Esophagus mucosa (tissue), 1 donor: ENCODE measurements around the gene SRRM2. TPM values are rescaled to one million over a fixed set of nuclear protein-coding genes. Genes with fewer than 3 reads are reported as not detected.

Source experiments
- ATAC-seq: fragments of 200-7000 bp; cut with Tn5 transposase; one replicate; pipeline ENCODE4 v1.9.1; 2020
- total RNA-seq: library from RNA; stranded (reverse); gene quantifications from one replicate; pipeline ENCODE4 v1.2.4, GENCODE V29; 2023
- donor health status: DM: yes; HTN: yes; CAD: no.

Gene SRRM2
- total RNA-seq, result 280 TPM

DNA sequence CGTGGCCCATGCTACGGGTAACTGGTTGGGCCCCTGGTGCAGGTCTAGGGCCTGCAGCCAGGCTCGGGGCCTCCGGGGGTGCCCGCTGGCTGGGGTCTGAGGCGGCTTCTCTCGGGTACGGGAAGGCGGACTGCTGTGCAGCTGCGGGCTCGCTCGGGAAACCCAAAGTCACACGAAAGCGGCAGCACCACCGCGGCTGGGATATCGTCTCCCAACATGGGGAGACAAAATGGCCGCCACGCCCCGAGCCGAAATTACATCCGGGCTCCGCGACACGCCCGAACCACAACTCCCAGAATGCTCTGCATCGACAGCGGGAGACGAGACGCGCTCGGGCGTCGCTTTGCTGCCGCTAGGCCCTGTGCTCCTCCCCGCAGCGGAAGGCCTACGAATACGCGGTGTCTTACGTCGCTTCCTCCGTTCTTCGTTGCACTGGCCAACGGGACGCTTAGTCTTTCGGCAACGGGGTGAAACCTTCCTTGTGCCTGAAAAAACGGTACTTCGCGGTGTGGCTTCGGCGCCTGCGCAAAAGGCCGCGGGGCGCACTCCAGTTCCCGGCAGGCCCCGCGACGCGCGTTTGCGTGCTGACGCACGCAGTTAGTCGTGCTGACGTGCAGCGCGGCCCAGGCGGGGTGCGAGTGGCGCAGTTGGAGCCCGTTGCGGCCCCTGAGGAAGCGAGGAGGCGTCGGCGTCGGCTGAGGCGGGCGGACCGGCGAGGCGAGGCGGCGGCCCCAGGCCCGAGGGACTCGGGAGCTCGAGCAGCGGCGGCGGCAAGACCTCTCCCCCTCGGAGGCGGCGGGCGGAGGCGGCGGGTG is at the start of gene SRRM2:
SRRM2 (plus strand) TSS at position 604 of the 815 bp plus-strand sequence. CDS start 3,727 bp downstream, outside the sequence.
- ATAC-seq, result peak; percentile 92

DNA sequence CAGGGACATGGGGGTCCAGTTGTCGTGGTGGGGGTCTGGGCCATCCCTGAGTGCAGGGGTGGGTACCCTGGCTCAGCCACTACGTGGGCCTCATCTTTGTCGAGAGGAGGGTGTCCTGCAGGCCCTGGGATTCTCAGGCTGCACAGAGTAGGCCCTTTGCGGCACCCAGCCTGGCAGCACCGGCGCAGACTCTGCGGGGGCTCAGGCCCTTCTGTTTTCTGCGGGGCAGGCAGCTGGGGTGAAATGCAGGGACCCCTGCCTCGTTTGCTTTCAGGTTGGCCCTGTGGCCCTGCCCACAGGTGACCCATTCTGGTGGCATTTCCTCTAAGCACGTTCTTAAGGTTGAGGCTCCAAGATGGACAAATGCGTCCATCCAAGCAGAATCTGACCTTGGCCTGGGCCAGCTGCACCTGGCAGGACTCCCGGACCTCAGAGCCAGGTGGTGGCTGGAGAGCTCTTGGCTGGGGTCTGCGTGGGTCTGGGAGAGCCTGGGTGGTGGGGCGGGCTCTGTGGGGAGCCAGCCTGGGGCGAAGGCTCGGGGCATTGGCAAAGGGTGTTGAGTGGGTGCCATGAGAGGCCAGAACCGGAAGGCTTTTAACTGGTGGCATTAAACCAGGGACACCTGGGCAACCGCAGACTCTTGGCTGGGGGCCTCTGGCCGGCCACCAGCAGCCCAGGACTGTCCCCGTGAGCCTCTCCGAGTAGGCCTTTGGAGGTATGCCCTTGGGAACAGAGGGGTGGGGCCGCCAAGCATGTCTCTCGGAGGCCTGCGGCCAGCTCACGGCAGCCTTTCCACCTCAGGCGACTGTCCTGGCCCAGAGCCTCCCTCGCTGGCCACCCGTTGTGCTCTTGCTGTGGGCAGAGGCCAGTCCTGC is 49.3 kb upstream of the SRRM2 start:
- no peak for ATAC-seq

DNA sequence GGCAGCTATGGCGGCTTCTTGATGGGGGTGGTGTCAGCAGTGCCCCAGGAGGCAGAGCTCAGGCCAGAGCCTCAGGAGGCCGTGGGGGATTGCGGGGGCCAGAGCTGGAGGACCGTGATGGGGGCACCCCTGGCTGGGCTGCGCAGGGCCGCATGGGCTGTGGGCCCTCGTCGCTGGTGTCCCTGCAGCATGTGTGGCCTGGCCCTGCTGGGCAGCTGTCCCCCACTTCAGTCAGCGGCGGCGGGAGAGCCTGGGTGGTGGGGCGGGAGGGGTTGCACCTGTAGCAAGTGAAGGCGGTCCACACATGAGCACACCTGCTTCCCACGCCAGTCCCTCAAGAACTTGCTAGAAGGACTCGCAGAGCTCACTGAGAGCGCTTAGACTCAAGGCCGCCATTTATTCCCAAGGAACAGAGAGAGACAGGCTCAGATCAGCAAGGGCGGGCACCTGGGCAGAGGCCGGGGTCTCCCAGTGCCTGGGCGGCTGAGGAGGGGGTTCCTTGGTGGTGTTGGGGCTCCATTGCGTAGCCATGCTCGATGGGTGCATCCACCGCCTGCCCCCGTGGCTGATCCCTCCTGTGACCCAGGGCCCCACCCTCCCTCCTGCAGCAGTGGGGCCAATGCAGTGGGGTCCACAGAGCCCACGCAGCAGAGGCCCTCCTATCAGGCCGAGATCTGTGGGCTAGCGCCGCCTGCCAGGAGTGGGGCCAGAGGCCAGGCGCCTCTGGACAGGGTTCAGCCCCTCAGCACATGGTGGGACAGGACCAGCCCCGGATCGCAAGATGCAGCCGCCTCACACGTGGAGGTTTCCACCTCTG is 48.1 kb upstream of the SRRM2 start:
- no peak for ATAC-seq

DNA sequence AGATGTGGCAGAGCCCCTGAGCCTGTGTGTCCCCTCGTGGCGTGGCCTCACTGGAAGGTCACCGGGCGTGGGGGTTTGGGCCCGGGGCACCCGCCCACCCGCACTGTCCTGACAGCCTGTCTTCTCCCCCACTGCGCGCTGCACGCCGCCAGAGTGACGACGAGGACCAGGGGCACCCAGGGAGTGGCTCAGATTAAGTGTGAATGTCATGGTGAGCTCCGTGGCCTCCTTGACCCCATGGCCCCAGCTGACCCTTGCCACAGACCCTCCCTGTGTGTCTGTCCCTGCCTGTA is 47.5 kb upstream of the SRRM2 start:
- no peak for ATAC-seq

DNA sequence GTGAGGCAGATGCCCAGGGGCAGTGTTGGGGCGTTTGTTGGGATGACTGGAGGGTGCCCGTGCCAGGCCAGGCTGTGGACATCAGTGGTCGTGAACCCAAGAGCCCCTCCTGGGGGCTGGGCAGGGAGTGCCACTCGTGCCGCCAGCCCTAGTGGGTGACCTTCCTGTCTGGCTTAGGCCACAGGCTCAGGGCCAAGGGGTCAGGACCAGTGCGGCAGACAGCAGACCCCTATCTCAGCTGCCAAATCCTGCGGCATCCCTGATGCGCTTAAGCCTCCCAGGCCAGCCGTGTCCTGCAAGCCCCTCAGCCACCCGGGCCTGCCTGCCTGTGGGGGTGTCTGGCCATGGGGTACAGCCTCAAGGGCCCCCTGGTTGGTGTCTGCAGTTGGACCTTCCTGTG is 47.1 kb upstream of the SRRM2 start:
- no peak for ATAC-seq

DNA sequence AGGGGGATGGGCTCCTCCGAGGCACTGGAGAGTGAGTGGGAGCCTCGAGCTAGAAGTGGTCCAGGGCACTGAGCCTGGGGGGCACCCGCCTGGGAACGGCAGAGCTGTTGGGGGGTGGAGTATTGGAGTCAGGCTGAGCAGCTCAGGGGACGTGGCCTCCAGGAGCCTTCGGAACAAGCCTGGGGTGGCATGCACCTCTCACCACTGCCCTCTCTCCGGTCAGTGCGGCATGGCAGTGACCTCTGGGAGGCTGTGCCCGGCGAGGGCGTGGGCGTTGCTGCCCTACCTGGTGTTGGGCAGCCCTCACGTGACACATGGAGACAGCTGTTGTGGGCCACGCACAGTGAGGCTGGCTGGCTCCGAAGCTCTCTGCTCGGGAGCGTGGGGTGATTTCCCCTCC is 46.4 kb upstream of the SRRM2 start:
- ATAC-seq, result no peak

DNA sequence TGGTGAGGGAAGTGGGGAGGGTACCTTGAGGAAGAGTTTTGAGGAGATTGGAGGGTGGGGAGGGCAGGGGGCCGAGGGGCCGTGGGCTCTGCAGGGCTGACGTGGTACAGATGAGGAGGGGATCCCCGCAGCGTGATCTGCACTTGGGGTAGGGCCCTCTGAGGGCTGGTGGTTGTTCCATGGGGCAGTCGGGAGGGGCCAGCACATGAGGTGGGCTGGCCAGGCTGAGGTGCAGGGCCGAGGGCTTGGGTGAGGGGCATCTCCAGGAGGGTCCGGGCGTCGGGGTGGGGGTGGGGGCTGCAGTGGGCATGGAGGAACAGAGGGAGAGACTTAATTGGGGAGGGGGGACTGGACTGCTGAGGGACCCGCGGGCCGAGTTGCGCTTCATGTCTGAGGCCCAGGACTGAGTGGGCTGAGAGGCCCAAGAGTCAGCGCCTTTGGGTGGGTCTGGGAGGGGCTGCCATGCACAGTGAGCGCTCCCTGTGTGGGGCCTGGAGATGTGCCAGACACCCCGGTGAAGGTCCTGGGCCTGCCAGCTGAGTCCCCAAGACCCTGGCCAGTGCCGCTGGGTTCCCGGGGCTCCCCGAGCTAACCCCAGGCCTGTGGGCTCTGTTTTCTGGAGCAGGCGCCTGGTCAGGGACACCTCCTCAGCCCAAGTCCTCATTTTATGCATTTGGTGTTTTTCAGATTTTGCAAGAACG is 45.7 kb upstream of the SRRM2 start:
- ATAC-seq, result no peak

DNA sequence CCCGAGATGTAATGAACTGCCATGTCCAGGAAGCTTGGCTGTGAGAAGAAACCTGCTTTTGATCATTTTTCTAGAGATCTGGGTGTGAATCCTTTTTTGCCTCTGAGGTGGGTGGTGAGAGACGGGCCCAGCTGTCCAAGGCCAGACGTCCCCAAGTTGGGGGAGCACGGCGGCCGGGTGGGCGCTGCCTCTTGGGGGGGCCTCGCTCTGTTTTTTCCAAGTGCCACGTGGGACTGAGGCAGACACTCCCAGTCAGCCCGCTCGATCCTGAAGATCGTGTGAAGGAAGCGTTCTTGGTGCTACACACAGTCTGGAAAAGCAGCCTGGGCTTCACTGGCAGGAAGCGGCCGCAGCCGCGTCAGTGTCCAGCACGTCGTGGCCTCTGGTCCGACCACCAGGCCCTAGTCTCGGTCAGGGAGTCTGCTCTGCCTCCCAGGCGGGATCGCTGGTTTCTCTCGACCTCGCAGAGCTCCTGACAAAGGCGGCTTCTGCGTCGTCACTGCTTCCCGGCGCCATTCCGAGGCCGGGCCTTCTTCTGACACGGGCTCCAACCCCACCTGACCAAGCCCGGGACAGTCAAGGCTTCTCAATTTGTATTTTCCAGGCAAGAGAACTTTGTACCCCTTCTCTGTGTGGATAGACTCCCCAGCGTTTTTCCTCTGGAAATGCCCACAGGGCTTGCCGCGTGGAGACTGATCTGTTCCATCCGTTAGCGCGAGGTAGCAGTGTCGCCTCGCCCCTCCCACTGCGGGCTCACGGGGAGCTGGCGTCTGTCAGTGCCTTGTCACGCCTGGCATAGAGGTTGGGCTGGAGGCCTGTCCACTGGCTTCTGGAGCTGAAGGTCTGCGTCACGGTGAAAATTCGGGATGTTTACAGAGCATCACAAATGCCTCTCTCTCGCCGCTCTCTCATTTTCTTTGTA is 44.8 kb upstream of the SRRM2 start:
- ATAC-seq, result no peak

DNA sequence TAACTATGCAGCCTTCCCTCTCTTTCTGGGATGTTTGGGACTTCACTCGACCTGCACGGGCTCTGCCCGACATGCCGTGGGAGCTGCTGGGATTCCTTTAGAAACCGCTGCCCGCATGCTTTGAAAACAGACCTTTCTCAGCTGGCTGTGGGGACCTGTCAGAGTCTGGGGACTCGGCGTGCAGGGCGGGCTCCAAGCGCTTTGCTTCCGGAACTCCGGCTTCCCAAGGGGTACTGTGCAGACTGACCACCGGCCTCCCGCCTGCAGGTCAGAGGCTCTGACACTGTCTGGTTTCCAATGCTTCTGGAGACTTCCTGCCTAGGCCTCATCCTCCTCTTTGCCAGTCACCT is 44.2 kb upstream of the SRRM2 start:
- ATAC-seq, result no peak

DNA sequence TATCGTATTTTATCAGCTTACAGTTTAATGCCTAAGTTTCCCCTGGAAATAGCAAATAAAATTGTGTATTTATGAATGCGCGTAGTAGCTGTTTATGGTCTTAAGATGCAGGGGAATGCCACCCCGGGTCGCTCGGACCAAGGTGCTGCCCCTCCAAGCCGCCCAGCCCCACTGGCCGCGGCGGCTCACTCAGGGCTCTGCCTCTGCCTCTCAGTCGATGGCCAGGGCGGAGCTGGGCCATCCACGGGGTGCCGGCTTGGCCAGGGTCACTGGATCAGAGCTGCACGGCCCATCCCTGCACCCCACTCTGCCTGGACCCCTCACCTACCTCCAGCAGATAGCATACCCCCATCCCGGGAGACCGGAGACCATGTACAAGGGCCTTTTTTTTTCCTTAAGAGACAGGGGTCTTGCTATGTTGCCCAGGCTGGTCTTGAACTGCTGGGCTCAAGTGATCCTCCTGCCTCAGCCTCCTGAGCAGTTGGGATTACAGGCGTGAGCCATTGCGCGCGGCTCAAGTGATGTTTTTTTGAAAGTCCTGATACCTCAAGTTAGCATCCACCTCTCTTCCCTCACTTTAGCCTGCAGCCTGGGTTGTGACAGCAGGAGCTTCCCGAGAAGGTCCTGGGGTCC is 43.4 kb upstream of the SRRM2 start:
- ATAC-seq, result no peak

DNA sequence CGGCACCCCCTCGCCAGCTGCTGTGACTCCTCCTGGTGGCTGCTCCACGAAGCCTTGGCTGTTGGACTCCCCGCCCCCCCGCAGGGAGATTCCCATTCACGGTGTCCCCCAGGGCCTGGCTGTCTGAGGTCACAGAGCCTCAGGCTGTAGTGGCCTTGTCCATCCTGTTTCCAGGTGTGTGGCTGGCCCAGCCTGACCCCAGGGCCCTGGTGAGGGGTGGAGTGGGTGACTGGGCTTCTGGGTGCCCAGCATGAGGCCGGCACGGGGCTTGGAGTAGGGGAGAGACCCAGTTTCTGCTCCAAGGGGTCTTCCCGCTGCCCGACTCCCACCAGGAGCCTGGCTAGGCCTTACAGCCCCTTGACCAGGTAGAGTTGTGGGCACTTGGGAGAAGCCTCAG is 42.9 kb upstream of the SRRM2 start:
- ATAC-seq, result no peak

DNA sequence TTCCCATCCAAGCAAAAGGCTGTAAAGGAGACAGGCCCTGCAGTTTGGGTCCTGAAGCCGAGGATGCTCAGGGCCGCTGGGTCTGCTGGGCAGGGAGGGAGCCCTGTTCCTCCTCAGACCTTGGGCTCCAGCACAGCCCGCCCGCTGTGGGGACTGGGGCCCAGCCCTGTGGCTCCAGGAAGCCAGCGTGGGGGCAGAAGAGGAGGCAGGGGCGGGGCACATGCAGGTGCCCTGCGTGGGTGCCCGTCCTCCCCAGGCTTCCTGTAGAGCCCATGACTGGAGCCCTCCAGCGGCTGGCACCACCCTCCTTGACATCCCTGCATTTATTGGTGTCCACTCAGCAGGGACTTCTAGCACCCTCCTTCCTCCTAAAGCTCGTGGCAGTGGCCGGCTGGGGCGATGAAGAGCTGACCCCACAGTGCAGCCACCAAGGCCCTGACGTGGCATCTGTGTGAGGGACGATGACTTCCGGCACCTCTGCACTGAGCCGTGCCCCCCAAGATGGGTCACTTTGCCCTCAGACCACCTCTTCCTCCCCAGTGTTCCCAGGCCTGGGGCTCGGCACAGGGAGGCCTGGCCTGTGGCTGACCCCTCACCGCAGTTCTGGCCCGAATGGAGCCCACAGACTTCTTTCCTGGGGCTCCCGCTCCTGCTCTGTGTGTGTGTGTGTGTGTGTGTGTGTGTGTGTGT is 42.3 kb upstream of the SRRM2 start:
- ATAC-seq, result peak; percentile 1

DNA sequence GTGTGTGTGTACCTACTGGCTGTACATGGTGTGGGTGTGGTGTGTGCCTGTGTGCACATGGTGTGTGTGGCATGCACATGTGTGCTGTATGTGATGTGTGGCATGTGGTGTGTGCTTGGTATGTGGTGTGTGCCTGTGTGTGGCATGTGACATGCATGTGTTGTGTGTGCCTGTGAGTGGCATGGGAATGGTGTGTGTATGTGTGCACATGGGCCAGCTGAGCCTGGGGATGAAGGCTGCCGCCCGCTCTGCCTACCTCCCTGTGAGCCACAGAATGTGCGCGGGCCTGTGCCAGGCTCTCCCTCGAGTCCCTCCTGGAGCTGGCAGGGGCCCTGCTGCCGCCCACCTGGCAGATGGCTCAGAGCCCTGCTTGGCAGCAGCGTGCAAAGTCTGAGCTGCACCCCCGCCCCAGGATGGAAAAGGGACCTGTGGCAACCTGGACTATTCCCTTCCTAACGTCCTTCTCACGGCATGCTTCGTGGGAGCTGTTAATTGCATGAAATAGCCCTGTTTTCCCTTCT is 41.7 kb upstream of the SRRM2 start:
- peak; percentile 4 for ATAC-seq

DNA sequence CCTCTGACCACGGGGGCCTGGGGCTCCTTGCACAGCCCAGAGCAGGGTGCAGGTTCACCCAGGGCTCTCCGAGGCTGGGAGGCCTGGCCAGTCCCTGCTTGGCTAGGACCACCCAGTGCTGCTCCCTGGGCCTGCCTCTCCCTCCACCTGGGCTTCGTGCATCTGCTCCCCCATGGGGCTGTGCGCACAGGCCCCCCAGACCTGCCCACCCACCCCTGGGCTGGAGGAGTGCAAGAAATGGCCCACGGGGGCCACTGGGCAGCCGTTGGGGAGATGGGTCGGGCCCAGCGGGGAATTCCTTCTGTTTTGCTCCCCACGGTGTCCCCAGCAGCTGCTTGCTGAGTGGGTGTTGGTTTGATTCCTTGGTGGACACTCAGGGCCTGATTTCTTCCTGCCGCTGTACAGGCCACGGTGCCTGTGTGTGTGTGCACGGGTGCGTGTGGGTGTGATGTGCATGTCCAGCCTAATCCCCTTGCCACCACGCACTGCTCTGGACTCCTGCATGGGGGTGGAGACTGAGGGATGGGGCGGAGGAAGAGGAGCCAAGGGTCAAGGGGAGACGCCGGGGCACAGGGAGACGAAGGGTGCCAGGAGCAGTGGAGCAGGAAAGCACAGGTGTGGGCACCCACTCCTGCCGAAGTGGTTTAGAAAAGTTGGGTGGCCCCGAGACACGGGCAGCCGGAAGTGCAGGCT is 40.9 kb upstream of the SRRM2 start:
- ATAC-seq, result peak; percentile 0

DNA sequence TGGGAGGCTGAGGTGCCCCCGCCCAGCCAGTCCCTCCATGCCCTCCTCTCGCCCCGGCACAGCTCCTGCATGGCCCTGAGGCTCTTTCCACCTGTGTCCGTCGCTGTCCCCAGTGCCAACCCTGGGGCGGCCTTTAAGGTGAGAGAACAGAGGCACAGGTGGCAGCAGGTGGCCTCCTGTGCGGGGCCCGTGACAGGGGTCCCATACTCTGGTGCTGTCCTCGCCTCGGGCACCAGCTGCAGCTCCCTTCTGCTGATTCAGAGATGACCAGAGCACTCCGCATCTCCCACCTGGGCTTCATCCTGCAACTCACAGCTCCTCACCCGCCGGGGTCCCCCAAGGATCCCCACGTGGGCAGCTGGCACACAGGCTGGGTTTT is 40.4 kb upstream of the SRRM2 start:
- ATAC-seq, result no peak

DNA sequence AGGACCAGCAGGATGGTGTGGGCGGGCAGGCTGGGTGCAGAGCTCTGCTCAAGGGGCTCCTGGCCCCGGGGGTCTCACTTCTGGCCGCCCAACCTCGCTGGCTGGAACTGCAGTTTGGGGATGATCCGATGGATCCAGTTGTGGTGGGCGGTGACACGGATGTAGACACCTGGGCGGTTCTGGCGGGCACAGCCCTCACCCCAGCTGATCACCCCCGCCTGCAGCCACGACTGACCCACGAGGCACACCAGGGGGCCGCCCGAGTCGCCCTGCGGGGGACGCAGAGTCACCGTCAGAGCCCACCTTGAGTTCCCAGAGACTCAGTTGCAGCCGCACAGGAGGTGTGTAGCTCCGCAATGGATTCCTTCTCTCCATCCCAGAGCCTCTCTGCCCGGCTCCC is 39.9 kb upstream of the SRRM2 start:
- no peak for ATAC-seq

DNA sequence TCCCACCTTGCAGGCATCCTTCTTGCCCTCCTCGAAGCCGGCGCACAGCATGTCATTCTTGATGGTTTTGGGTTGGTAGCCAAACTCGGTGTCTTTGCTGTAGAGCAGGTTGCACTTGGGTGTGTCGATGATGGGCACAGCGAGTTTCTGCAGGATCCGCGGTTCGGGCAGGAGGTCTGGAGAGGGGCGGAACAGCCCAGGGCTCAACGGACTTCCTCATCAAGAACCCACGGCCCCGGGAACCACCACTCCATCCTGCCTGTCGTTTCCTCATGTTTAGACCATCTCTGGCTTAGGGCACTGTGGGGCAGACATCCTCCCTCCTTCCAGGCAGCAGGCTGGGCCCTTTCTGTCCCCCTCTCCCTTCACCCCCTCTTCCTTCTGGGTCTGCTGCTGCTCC is 38.9 kb upstream of the SRRM2 start:
- peak; percentile 4 for ATAC-seq

DNA sequence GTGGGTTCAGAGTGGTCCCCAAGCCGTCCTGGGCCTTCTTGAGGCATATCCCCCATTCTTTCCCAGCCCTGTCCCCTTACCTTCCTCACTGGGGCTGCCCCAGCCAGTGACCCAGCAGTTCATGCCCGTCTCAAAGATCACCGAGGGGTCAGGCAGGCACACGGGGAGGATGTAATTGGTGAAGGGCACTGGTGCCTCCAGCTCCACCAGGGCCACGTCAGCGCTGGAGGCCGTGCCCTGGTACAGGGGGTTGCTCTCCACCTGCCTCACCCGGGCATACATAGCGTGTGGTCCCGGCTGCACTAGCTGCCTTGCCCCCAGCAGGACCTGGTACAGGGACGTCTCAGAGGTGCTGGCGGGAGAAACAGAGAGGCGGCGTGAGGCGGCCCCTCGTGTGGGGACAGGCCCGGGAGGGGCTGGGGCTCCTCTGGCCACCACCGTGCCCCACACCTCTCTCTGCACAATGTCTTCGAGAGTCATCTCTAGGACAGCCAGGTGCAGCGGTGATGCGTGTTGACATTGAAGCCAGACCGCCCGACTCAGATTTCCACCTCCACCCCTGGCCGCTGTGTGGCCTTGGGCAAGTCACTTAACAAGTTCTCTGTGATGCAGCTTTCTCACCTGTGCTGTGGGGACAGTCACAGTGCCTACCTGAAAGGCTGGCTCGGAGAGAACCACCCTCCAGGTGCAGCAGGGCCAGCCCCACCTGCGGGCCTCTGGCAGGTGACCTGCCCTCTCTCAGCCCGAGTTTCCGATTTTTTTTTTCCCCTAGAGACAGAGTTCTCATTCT is 38.3 kb upstream of the SRRM2 start:
- peak; percentile 42 for ATAC-seq

DNA sequence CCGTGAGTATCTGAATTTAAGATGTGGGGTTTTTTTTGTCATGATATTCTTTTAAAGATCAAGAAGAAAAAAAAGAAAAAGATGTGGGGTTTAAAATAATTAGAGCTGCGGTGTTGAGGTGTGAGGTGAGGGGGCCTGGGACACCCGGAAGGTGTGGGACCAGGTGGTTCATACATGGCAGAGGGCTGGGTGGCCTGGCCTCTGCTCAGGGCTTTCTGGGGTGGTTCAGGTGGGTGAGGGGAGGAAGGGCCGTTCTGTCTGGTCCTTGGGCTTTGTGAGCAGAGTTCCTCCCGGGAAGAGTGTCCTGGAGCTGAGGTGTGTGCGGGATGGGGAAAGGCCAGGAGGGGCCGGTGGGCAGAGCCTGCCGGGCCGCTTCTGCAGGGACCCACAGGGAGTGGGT is 37.4 kb upstream of the SRRM2 start:
- ATAC-seq, result no peak
